Activated CD4-positive, alpha-beta T cell treated with anti-CD3 and anti-CD28 coated beads, Interleukin-2, Interleukin-6, amounts not matched to agents 100 ng/mL and 50 ng/mL, durations not matched to agents 16 hours and 8 hours (primary cell): ENCODE data around the gene BAHD1.

Source experiments
- DNase-seq: peaks from one replicate; pipeline ENCODE4 v3.0.0-alpha.2; 2020

The BAHD1 gene

DNA sequence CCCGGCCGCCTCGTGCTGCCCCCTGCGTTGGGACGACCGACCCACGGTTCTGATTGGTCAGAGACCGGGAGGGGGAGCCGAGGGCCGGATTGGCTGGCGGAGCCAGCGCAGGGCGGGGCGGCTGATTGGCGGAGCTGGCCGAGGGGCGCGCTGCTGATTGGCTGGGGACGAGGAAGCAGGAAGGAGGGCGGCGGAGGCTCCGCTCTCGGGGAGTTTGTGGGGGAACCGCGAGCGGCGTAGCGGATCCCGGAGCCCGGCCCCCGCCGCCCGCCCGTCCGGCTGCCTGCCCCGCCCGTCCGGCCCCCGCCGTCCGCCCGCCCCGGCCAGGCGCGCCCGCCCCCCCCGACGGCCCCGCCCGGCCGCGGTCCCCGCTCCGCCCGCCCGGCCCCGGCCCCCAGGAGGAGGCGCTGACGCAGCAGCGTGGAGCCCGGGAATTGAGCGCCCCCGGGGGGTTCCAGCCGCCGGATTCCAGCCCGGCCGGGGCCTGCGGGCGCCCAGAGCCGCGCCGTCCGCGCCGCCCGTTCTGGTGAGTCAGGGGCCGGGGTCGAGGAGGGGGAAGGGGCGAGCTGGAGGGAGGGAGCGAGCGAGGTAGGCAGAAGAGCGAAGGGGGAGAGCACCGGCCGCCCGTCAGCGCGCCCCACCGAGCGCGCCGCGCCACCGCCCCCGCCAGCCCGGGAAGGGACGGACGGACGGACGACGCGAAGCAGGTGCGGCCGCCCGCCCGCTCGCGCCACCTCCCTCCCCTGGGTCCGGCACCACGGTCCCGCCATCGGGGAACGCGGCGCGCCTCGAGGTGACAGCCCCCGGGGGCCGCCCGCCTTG is at the start of gene BAHD1:
Gene BAHD1 (plus strand): TSS at position 211 of the 822 bp plus-strand sequence. CDS start 17,512 bp downstream, outside the sequence.
- DNase-seq = peak; percentile 98

DNA sequence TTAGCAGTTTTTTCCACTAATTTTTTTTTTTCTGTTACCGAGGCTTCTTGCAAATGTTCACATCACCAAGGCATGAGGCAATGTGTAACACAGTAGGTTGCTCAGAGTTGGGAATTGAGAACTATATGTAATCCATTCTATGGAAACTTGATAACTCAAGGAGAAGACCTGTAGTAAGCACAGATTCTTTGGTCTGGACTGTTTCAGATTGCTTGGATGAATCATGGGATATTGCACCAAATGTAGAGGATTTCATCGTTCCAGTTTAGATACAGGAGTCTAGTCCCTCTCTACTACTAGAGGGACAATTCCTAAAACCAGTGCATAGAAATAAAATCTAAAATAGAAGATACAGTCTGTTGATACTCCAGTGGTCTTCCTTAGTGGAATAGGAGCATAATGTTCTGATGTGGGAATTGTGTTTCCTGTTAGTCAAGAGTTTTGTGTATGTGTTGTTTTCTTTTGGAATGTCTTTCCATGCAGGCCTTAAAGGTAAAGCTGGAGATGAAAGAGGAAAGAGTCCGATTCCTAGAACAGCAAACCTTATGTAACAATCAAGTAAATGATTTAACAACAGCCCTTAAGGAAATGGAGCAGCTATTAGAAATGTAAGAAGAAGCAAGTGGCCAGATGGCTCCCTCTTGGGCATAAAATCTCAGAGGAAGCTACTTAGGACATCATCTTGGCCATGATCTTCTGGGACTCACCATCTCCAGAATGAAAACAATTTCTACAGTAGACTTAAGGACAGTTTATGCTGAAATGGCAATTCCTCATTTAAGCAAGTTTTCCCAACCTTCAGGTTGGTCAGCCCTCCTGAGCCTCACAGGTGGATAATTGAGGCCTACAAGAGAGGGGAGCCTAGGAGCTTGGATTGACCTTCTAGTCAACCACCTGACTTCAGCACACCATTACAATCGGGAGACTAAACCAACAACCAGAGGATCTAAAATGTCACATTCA is 47.5 kb upstream of the BAHD1 start:
- no peak for DNase-seq

DNA sequence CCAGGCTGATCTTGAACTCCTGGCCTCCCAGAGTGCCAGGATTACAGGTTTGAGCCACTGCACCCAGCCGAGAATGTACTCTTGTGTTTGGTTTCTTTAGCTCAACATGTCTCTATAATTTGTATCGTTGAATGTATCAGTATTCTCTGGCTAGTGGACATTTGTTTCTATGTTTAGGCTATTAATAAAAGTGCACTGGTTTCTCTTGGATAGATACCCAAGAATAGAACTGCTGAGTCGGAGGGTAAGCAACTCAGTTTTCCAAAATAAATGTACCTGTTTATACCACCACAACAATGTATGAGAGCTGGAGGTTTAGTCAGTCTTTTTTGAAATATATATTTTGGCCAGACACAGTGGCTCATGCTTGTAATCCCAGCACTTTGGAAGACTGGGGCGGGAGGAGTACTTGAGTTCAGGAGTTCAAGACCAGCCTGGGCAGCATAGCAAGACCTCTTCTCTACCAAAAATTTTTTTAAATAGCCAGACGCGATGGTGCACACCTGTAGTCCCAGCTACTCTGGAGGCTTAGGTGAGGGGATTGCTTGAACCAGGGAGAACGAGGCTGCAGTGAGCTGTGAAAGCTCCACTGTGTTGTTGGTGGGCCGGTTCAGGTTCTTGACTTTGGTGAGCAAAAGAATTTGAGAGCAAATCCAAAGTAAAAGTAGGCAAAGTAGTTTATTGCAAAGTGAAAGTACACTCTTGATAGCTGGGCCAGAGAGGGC is 42.9 kb upstream of the BAHD1 start:
- DNase-seq = no peak

DNA sequence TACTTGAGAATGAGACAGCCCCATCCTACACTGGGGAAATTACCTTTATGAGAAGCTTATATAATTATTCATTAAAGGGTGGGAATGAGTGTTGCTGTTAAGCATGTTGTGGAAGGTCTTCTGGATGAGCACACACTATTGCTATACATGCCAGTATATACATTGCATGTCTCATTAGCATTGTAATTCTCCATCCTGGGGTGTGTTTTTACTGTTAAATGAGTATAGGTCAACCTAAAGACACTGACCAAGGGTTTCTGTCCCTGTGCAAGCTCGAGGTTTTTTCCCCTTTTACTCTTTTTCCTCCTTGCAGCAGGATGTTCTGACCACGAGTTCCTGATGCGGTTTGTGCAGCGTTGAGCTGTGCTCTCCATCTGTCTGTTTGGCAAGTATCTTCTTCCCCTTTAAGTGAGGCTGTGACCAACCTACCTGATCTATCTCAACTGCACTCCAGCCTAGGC is 42.3 kb upstream of the BAHD1 start:
- peak; percentile 62 for DNase-seq

DNA sequence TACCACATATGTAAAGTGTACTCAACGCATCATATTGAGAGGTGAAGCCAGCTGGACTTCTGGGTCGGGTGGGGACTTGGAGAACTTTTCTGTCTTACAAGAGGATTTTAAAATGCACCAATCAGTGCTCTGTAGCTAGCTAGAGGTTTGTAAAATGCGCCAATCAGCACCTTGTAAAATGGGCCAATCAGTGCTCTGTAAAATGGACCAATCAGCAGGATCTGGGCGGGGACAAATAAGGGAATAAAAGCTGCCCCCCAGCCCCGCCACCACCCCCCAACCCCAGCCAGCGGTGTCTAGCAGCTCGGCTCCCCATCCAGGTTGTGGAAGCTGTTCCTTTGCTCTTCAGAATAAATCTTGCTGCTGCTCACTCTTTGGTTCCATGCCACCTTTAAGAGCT is 41.4 kb upstream of the BAHD1 start:
- no peak for DNase-seq

DNA sequence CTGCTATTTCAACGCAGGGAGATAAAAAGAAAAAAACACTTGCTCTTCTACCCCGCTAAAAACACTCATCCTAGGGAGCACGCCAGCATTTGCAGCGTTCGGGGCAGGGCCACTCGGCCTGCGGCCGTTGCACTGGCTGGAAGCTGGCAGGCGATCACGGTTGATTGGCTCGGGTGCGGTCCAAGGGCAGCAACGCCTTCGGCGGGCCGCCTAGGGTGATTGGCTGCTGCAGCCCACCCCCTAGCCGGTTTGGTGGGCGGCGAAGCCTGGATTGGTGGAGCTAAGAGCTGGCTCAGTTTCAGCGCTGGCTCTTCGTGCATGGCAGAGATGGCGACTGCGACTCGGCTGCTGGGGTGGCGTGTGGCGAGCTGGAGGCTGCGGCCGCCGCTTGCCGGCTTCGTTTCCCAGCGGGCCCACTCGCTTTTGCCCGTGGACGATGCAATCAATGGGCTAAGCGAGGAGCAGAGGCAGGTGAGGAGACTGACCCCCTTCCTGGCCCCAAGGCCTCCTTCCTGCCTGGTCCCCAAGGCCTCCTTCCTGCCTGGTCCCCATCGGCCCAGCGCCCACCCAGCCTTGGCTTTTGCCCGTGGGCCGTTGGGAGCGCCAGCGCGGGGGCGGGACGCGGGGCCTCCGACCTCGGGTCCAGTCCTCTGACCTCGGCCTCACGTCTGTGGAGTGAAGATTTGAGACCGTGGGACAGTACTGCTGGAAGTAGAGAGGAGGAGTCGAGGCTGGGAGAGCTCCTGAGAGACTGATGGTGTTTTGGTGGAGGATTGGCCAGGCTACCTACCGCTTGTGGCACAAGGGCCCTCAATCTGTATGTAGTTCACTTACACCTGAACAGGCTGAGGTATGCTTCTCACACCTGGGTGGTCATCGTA is 35.0 kb upstream of the BAHD1 start, which contains the start of gene IVD:
Gene IVD (plus strand): TSS at position 295 of the 881 bp plus-strand sequence. CDS start 33 bp downstream, at position 328.
- DNase-seq = peak; percentile 96

DNA sequence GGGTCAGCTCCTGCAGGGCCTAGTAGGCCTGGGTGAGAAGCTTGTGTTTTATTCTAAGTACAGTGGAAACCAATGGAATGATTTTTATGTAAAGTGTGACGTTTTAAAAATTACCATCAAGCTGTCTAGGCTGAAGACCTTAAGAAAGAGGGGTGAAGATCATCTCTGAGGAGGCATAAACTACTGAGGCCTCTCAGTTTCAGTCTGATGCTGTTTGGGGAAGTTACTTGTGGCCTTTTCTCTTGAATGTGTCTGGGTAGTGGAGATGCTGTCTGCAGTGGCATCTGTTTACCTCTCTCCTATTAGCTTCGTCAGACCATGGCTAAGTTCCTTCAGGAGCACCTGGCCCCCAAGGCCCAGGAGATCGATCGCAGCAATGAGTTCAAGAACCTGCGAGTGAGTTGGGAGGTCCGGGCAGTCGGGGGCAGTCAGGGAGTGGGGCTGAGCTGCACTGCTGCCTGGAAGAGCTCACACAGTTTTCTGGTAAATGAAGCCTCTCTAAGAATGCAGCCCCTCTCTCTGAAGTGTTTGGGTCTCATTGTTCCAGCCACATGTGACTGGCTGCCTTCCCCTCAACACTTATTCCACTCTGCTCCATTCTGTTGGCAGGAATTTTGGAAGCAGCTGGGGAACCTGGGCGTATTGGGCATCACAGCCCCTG is 33.3 kb upstream of the BAHD1 start:
- peak; percentile 25 for DNase-seq

DNA sequence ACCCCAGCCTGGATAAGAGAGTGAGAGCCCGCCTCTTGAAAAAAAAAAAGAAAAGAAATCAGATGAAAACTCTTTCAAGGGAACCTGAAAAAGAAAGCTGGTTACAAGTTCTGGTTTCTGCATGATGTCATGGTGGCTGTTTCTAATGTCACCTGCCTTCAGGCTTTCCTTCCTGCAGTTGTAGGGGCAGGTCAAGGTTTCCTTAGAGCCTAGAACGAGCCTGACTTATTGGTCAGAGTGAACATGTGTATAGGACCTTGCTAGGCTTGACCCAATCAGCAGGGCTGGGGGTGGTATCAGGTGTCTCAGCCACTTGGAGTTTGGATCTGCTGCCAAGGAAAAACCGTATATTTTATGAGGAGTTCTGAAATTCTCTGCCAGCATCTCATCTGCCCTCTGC is 31.4 kb upstream of the BAHD1 start:
- DNase-seq = peak; percentile 27

DNA sequence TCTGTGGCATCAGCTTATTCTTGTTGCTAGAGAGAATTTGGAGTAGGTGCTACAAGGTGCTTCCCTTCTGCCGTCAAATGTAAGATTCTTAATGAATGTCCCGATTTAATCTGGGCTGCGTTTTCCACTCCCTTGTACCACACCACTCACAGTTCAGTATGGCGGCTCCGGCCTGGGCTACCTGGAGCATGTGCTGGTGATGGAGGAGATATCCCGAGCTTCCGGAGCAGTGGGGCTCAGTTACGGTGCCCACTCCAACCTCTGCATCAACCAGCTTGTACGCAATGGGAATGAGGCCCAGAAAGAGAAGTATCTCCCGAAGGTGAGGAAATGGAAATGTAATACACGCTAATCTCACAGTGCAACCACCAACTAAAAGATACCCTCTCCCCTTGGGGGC is 30.3 kb upstream of the BAHD1 start:
- DNase-seq = no peak

DNA sequence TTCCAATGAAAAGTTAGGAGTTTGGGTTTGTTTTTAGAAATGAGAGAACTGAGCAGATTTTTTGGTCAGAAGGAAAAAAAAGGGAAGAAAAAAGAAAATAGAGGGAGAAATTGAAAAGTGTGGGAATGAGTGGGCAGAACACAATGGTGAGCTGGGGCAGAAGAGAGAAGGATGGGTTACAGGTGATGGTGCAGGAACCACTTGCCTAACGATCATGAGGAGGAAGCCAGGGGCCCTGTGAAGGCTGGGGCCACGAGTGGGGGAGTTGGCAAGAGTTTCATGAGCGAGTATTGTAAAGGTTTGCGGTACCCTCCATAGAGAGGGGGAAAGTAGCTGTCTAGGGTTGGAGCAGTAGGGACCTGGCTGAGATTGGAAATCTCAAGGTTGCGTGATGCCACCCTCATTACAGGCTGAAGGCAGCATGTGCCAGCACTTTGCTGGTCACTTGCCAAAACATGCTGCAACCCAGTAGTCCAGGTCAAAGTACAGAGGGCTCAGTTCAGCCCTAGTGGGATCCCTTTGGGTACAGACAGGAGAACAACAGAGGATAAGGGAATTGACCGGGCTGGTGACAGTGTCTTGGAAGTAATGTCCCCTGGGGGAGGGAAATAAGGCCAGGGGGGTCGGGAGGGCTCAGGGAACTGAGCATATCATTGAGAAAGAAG is 28.5 kb upstream of the BAHD1 start:
- DNase-seq = no peak

DNA sequence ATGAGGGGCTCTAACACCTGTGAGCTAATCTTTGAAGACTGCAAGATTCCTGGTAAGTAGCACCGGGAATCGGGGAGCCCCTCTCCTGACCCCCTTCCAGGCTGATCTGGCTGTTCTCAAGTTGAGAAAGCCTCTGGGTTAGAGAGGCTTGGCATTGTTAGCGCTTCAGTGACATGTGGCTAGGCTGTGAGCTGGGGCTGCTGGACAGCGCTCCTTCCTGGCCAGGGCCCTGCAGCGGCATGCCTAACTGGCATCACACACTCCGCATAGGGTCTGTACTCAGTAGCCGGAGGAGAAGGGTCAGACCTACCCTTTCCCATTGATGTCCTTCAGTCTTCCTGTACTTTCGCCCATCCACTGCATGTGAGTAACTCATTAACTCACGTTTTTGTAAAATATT is 27.7 kb upstream of the BAHD1 start:
- DNase-seq = no peak

DNA sequence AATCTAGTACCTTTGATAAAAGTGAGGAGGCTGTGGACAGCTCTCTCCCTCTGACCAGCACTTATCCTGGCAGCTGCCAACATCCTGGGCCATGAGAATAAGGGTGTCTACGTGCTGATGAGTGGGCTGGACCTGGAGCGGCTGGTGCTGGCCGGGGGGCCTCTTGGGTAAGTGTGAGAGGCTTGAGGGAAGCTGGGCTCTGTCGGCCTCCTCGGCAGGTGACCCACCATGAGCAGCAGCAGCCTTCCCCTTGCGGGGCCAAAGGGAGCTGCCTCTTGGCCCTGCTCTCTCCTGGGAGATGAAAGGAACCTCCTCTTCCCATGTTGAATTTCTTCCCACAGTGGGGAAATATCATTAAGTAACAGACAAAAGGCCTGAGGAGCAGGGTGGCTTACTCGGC is 25.9 kb upstream of the BAHD1 start:
- DNase-seq = no peak

DNA sequence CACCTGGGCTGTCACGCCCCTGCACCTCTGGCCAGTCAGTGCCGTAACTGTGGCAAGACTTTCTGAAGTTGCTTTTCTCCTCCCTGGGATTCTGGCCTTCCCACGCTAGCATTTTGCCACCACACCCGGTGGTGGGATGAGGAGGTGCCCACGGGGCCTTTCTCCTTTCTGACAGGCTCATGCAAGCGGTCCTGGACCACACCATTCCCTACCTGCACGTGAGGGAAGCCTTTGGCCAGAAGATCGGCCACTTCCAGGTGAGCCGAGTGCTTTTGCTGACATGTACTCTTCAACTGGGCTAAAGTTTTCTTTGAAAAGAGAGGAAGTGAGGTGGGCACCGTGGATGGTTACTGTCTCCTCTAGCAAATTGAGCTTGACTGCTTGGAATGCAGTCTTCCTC is 25.5 kb upstream of the BAHD1 start:
- DNase-seq = no peak

DNA sequence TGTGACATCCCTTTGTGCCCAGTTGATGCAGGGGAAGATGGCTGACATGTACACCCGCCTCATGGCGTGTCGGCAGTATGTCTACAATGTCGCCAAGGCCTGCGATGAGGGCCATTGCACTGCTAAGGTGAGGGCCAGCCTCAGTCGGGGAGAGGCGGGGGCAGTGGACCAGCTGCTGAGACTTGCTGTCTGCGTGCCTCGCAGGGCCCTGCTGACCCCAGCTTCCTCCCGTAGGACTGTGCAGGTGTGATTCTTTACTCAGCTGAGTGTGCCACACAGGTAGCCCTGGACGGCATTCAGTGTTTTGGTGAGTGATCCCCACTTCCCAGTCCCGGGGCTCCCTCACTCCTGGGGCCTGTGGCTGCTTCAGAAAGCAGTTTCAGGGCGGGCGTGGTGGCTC is 24.7 kb upstream of the BAHD1 start:
- DNase-seq = no peak

DNA sequence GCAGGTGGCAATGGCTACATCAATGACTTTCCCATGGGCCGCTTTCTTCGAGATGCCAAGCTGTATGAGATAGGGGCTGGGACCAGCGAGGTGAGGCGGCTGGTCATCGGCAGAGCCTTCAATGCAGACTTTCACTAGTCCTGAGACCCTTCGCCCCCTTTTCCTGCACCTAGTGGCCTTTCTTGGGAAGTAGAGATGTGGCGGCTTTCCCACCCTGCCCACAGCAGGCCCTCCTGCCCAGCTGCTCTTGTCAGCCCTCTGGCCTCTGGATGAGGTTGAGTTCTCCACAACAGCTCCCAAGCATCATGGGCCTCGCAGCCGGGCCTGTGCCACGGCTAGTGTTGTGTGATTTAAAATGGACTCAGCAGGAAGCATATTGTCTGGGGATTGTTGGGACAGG is 22.6 kb upstream of the BAHD1 start:
- no peak for DNase-seq

DNA sequence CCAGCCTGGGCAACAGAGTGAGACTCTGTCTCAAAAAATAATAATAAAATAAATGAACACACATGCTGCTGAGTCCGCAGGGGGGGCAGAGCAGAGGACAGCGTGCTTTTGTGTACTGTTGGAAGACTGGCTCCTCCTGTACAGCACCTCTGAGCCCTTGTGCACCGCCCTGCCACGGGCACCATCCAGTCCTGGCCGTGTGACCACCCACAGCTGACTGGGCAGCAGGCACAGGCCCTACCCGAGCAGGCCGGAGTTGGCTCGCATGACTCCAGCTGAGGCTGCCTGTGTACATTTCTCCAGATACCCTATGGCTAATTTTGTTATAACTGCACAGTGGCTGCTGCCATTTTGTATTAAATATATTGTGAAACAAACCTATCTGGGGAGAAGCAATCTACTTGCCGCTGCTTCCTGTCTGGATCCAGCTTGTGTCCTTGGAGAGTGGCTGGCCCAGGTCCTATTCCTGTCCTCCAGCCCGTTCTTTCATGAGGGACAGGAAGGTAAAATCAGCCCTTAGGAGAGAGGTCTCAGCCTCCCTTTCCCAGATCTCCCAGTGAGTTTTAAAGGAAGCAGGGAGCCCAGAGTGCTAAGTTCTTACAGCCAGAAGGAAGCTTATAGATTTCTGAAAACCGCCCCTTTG is 20.6 kb upstream of the BAHD1 start:
- no peak for DNase-seq

DNA sequence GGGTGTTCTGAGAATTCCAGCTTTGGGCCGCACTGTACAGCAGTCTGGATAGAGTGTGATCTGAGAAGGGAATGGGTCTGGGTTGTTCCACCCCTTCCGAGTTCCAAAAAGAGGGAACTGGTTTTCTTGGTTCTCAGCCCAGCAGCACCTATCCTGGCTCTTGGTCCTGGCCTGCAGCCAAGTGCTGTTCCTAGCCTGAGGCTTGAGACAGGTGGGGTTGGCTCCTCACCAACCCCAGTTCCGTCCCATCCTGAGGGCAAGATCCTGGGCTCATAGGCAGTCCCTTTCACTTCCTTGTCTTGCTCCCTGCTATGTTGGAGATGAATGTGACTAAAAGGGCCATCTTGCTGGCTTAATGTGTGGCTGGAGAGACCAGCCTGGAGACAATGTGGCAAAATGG is 20.0 kb upstream of the BAHD1 start:
- no peak for DNase-seq

DNA sequence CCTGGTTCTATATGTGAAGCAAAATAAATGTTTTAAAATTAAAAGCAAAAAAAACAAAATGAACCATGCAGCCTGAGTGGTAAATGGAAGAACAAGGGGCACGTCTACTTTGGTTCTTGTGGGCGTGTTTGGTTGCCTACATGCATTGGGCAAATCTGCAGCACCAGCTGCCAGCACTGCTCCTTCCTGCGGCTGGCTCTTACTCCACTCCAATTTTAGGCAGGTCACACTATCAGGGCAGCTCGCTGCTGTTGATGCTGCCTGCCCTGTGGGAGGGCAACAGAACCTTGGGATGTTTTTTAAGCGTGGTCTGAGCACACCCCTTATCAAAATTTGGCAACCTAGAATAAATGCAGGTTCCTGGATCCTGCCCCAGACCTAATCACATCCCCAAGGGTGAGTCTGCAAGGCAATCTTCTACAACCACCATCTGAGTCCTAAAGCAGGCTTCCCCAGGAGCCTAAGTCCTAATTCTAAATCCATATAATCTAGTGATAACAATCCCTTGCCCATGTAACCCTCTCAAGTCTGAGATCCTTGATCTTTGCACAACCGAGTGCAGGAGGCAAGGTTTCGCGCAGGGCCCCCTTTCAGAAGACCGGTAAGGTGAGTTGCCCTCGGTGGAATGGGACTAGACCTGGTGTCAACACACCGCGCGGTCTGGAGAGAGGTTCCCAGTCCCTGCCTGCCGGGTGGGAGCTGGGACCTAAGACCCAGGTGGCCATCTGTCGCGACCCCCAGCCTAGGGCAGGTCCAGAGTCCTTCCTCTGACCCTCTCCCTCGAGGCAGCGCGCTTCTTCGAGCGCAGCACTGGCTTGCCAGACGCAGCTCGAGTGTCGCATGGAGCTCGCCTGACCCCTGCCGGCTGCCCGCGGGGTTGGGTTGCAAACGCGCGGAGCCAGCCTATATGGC is 19.3 kb upstream of the BAHD1 start:
- peak; percentile 85 for DNase-seq

DNA sequence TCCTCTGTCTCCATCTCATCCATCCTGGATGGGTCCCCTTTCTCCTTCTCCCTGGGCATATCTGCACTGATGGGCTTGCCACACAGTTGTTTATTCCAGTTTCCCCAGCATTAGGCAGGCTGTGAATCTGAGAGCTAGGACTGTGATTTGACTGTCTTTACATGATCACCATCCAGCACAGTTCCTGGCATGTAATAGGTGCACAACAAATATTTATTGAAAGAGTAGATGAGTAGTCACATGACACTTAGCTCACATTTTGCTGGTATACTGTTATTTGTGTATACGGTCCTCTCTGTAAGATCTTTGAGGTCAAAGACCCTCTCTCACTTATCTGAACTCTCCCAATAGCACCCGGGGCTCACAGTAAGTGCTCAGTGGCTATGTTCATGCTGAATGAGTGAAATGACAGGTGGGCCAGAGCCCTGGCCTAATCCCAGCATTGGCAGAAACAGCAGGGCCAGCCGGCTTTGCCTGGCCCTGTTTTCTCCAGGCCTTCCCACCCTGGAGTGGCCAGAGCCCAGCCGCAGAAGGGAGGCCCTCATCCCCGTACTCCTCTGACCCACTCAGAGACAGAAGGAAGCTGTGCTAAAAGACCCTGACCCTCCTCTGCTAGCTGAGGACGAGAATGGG is 16.2 kb upstream of the BAHD1 start:
- DNase-seq = no peak
